Endothelial cell of umbilical vein (primary cell): ENCODE results near the gene PLAAT2. TPM values are rescaled to one million over a fixed set of nuclear protein-coding genes. Genes with fewer than 3 reads are reported as not detected.

Source experiments
- BruUV-seq: library from RNA; stranded (reverse); fragments of 400-500 nt; replicated peaks from 2 replicates; lab custom pipeline; 2021; lab: Mats Ljungman, UMichigan
- CTCF ChIA-PET: fragments of 300-600, 350-600 bp; sonication (Branson Sonifier 250); formaldehyde crosslinking; loops from one replicate; lab custom pipeline; 2021; ENCODE audit warnings: antibody characterized with exemption, inconsistent platforms; lab: Charles Lee
- POLR2A ChIA-PET: fragments of 300-600, 350-600 bp; sonication (Branson Sonifier 250); formaldehyde crosslinking; loops from one replicate; lab custom pipeline; 2021; ENCODE audit warnings: antibody characterized with exemption, inconsistent platforms; lab: Charles Lee
- DNase-seq: peaks from one replicate; pipeline ENCODE4 v3.0.0-alpha.2; 2011; ENCODE audit warnings: low read depth, low spot score
- FAIRE-seq: peaks from 2 replicates; lab custom pipeline; 2011; peaks lifted over from hg19 to GRCh38; lab: Jason Lieb, UNC
- H2AFZ ChIP-seq: 2 replicates; pipeline ENCODE4 v1.6.0; 2012; ENCODE audit warnings: low read depth, low read length, control low read depth, inconsistent platforms
- H3K27ac ChIP-seq: 2 replicates; pipeline ENCODE4 v1.5.1; 2011; ENCODE audit warnings: low read depth, mild to moderate bottlenecking, control low read depth, low read length, moderate library complexity; ENCODE audit not compliant: insufficient read depth
- H3K27me3 ChIP-seq, 2 experiments: 2 replicates each; pipeline versions ENCODE4 v1.6.0 to v1.6.1; 2011; ENCODE audit warnings: low read length in 2 of 2, mixed read lengths in 1 of 2; ENCODE audit not compliant: control insufficient read depth in 2 of 2, insufficient read depth in 2 of 2
- H3K36me3 ChIP-seq, 2 experiments: 2 replicates in 1 of 2; 3 replicates in 1 of 2; pipeline ENCODE4 v1.5.1; 2011; ENCODE audit warnings: low read length in 2 of 2, mild to moderate bottlenecking in 1 of 2, moderate library complexity in 1 of 2; ENCODE audit not compliant: control insufficient read depth in 2 of 2, insufficient read depth in 2 of 2; ENCODE audit errors: extremely low read depth in 1 of 2
- H3K4me1 ChIP-seq: 3 replicates; pipeline ENCODE4 v1.5.1; 2011; ENCODE audit warnings: mild to moderate bottlenecking, low read length; ENCODE audit not compliant: control insufficient read depth, insufficient read depth; ENCODE audit errors: extremely low read depth
- H3K4me2 ChIP-seq: 2 replicates; pipeline ENCODE4 v1.6.1; 2011; ENCODE audit warnings: low read length, control low read depth, mixed read lengths; ENCODE audit not compliant: insufficient read depth
- H3K4me3 ChIP-seq, 3 experiments: fragments of 200-600 bp in 1 of 3; sonication (generic), shearing (Covaris generic) in 1 of 3; replicated peaks in 1 of 3; 2 replicates each; pipeline ENCODE4 v1.5.1; 2011 to 2016; ENCODE audit warnings: control low read depth in 3 of 3, low read length in 3 of 3, mild to moderate bottlenecking in 2 of 3, inconsistent platforms in 1 of 3, low read depth in 1 of 3, moderate library complexity in 1 of 3; ENCODE audit not compliant: insufficient read depth in 1 of 3
- H3K79me2 ChIP-seq: 2 replicates; pipeline ENCODE4 v1.6.0; 2012; ENCODE audit warnings: low read length, inconsistent platforms; ENCODE audit not compliant: control insufficient read depth, insufficient read depth
- H3K9ac ChIP-seq: replicated peaks from 2 replicates; pipeline ENCODE3; 2011; ENCODE audit warnings: low read length, control low read depth; ENCODE audit not compliant: insufficient read depth; ENCODE audit errors: extremely low read depth
- H3K9me1 ChIP-seq: replicated peaks from 3 replicates; pipeline ENCODE4 v1.6.0; 2011; ENCODE audit warnings: mild to moderate bottlenecking, low read length; ENCODE audit not compliant: control insufficient read depth, insufficient read depth; ENCODE audit errors: extremely low read depth
- H3K9me3 ChIP-seq: replicated peaks from 2 replicates; pipeline ENCODE4 v1.5.1; 2012; ENCODE audit warnings: low read length, inconsistent platforms; ENCODE audit not compliant: control insufficient read depth, insufficient read depth
- H4K20me1 ChIP-seq: replicated peaks from 2 replicates; pipeline ENCODE3; 2011; ENCODE audit warnings: mild to moderate bottlenecking, low read length; ENCODE audit not compliant: control insufficient read depth, insufficient read depth; ENCODE audit errors: extremely low read depth
- EZH2 ChIP-seq: IDR thresholded peaks from 2 replicates; pipeline ENCODE4 v1.6.1; 2012; ENCODE audit warnings: borderline replicate concordance, low read depth, mild to moderate bottlenecking, moderate library complexity, low read length, inconsistent platforms; ENCODE audit not compliant: severe bottlenecking
- FOS ChIP-seq: IDR thresholded peaks from 2 replicates; pipeline ENCODE4 v1.6.1; 2011; ENCODE audit warnings: mild to moderate bottlenecking, low read length, moderate library complexity, borderline replicate concordance; ENCODE audit not compliant: insufficient read depth
- GATA2 ChIP-seq: IDR thresholded peaks from 2 replicates; pipeline ENCODE4 v1.7.0; 2011; ENCODE audit warnings: low read depth, mild to moderate bottlenecking, moderate library complexity, mixed read lengths, low read length; ENCODE audit not compliant: insufficient read length, insufficient read depth
- JUN ChIP-seq: IDR thresholded peaks from 2 replicates; pipeline ENCODE4 v1.6.1; 2011; ENCODE audit warnings: borderline replicate concordance, low read depth; ENCODE audit not compliant: insufficient read length, insufficient read depth
- MYC ChIP-seq: IDR thresholded peaks from one replicate; pipeline ENCODE4 v1.6.1; 2011; ENCODE audit warnings: mild to moderate bottlenecking, low read depth, low read length
- POLR2A ChIP-seq: IDR thresholded peaks from 2 replicates; pipeline ENCODE4 v1.6.1; 2012; ENCODE audit warnings: low read depth, mild to moderate bottlenecking, control low read depth, low read length
- POLR2AphosphoS5 ChIP-seq: IDR thresholded peaks from 2 replicates; pipeline ENCODE4 v1.6.1; 2012; ENCODE audit warnings: low read depth, mild to moderate bottlenecking, control low read depth, low read length, moderate library complexity; ENCODE audit not compliant: insufficient read depth
- dilution Hi-C: fragments of 300-500 bp; cut with MboI; formaldehyde crosslinking; loops from one replicate; pipeline ENCODE4 v1.15.0; 2019; ENCODE audit warnings: low sequenced_read_pairs; ENCODE audit not compliant: extremely low pct_ligation_motif_present
- intact Hi-C: fragments of 100-400 bp; cut with micrococcal nuclease; formaldehyde crosslinking; loops from one replicate; pipeline ENCODE4 v1.10.0; 2022
- polyA plus RNA-seq, 4 experiments: library from polyadenylated mRNA; depleted of rRNA in 3 of 4; stranded (reverse) in 3 of 4; unstranded in 1 of 4; fragments of >200 nt; gene quantifications; 2 replicates each; pipeline versions ENCODE4 v1.2.1 to v1.2.3, GENCODE V29; 2011 to 2012; ENCODE audit warnings: missing spikeins in 1 of 4
- total RNA-seq: library from RNA; stranded (reverse); gene quantifications from 2 replicates; pipeline ENCODE4 v1.2.3, GENCODE V29; 2021
- TF ChIP-seq, protein P1 (sequence below): IDR thresholded peaks from 2 replicates; pipeline ENCODE4 v1.6.1; 2011; ENCODE audit not compliant: insufficient read depth, insufficient read length
- TF ChIP-seq, protein P2 (sequence below), 2 donors: IDR thresholded peaks; 1 replicate in 1 of 2; 2 replicates in 1 of 2; pipeline ENCODE4 v1.5.1; 2011; ENCODE audit warnings: low read length in 2 of 2, mild to moderate bottlenecking in 2 of 2, moderate library complexity in 2 of 2, control low read depth in 1 of 2, inconsistent platforms in 1 of 2, low read depth in 1 of 2; ENCODE audit not compliant: insufficient read depth in 1 of 2; ENCODE audit errors: extremely low read depth in 1 of 2

The PLAAT2 gene
- total and polyA plus RNA-seq, 2 donors (not counting 3 experiments of a cell fraction or from before 2014, with no cell fraction given): 0.40 TPM; not detected in 1

DNA sequence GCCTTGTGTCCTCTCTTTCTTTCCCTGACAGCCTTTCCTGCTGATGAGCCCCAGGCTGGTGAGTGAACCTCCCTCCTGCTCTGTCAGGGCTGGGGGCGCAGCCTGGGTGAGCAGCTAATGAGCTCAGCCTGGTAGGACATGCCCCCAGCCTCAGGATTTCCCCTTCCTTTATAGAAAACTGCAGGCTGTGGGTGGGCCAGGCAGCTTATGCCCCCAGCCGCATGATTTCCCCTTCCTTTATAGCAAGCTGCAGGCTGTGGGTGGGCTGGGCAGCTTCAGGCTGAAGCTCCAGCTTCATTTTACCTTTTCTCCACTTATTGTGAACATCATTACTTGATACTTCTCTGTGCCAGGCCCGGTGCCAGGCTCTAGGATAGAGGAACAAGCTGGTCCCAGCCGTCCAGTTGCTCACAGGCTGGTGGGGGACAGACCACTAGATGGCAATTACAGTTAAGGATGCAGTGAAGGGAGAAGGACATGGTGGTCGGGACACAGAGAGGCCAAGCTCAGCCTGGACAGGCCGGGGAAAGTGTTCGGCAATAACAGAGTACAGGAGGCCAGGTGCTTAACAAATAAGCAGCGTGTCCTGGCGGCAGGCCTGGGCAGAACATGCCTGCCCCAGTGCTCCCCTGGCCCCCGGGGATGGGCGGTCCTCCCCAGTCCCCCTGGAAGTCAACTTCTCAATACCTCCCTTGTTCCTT, 52.0 kb downstream of the PLAAT2 start:
- H3K9ac ChIP-seq: no peak overlapping the region

More for the DNA sequence above, 52.0 kb downstream of the PLAAT2 start:
- TF ChIP-seq POLR2AphosphoS5 (no peak), POLR2A (no peak), MYC (no peak), GATA2 (no peak), EZH2 (no peak), JUN (no peak), FOS (no peak)
- TF ChIP-seq, protein P1, sequence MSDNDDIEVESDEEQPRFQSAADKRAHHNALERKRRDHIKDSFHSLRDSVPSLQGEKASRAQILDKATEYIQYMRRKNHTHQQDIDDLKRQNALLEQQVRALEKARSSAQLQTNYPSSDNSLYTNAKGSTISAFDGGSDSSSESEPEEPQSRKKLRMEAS: no peak
- TF ChIP-seq, protein P2, sequence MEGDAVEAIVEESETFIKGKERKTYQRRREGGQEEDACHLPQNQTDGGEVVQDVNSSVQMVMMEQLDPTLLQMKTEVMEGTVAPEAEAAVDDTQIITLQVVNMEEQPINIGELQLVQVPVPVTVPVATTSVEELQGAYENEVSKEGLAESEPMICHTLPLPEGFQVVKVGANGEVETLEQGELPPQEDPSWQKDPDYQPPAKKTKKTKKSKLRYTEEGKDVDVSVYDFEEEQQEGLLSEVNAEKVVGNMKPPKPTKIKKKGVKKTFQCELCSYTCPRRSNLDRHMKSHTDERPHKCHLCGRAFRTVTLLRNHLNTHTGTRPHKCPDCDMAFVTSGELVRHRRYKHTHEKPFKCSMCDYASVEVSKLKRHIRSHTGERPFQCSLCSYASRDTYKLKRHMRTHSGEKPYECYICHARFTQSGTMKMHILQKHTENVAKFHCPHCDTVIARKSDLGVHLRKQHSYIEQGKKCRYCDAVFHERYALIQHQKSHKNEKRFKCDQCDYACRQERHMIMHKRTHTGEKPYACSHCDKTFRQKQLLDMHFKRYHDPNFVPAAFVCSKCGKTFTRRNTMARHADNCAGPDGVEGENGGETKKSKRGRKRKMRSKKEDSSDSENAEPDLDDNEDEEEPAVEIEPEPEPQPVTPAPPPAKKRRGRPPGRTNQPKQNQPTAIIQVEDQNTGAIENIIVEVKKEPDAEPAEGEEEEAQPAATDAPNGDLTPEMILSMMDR (IDR thresholded peaks at IDR 0.05; ENCODE audit: extremely low read depth in 1 of 2, insufficient read depth in 1 of 2, low read depth in 1 of 2, low read length in 2 of 2): no peak
- no TSS peak for BruUV-seq
- no peak overlapping the region for H3K4me3 ChIP-seq
- H3K9me1 ChIP-seq: no peaks in the 10 kb centered on the region
- DNase-seq: no peak
- H3K4me2 ChIP-seq: no peak overlapping the region
- POLR2A ChIA-PET: no interaction called here
- H3K4me1 ChIP-seq: no peaks in the 10 kb centered on the region
- H3K79me2 ChIP-seq: no peaks in the 10 kb centered on the region
- H3K9me3 ChIP-seq: no peaks in the 10 kb centered on the region
- no peaks in the 10 kb centered on the region for H4K20me1 ChIP-seq
- intact Hi-C loops (no loop called here), dilution Hi-C loops (no loop called here)
- H3K36me3 ChIP-seq: no peaks in the 10 kb centered on the region
- no peak overlapping the region for H2AFZ ChIP-seq
- peaks cover 0 to 3% of the 10 kb centered on the region in 2 experiments for H3K27me3 ChIP-seq
- CTCF ChIA-PET: interaction anchor here (1.2 kb wide), 1 partner anchor 32 kb away, joined by 3 read pairs; no protein-coding TSS in a partner anchor
- H3K27ac ChIP-seq: no peak overlapping the region
- no peak for FAIRE-seq
